SJCRH30 (cell line): Measurements from ENCODE around the gene CHIA. TPM values are rescaled to one million over a fixed set of nuclear protein-coding genes. Genes with fewer than 3 reads are reported as not detected.

Experiments
- DNase-seq, 2 experiments: peaks; one replicate each; pipeline ENCODE4 v3.0.0-alpha.2; 2015 to 2020
- H3K27ac ChIP-seq: fragments of 250-450 bp; sonication (Bioruptor Pico); 2 replicates; pipeline ENCODE4 v1.5.1; 2020; ENCODE audit warnings: mild to moderate bottlenecking, moderate library complexity
- H3K27me3 ChIP-seq: fragments of 250-450 bp; sonication (Bioruptor Pico); 2 replicates; pipeline ENCODE4 v1.5.1; 2020; ENCODE audit warnings: mild to moderate bottlenecking, moderate library complexity
- H3K36me3 ChIP-seq: fragments of 250-450 bp; sonication (Bioruptor Pico); 2 replicates; pipeline ENCODE4 v1.5.1; 2020; ENCODE audit warnings: mild to moderate bottlenecking, moderate library complexity
- H3K4me1 ChIP-seq: fragments of 250-450 bp; sonication (Bioruptor Pico); 2 replicates; pipeline ENCODE4 v1.5.1; 2020; ENCODE audit warnings: mild to moderate bottlenecking, moderate library complexity
- H3K4me3 ChIP-seq: fragments of 250-450 bp; sonication (Bioruptor Pico); 2 replicates; pipeline ENCODE4 v1.5.1; 2020; ENCODE audit warnings: mild to moderate bottlenecking, moderate library complexity
- H3K9me3 ChIP-seq: fragments of 250-450 bp; sonication (Bioruptor Pico); replicated peaks from 2 replicates; pipeline ENCODE4 v1.5.1; 2020; ENCODE audit warnings: mild to moderate bottlenecking, moderate library complexity
- total RNA-seq: library from RNA; depleted of rRNA; stranded (reverse); fragments of >200 nt; shearing (Covaris generic); gene quantifications from 2 replicates; pipeline ENCODE4 v1.2.3, GENCODE V29; 2014

CHIA gene
- total RNA-seq, 1 experiment from 2014 or later, result not detected

- 0 out of 2 replicates have a peak, but pooled peaks cover 3% of the 10 kb centered on the region for H3K9me3 ChIP-seq
- H3K4me3 ChIP-seq, result no peak overlapping the region
- DNase-seq, result no peak
- H3K36me3 ChIP-seq, result no peaks in the 10 kb centered on the region
- H3K27ac ChIP-seq, result no peak overlapping the region
- no peaks in the 10 kb centered on the region for H3K4me1 ChIP-seq
- H3K27me3 ChIP-seq, result no peaks in the 10 kb centered on the region
Observed at GRCh38 chr1:111274653-111275052, 16.0 kb upstream of the CHIA start.

GRCh38 chr1:111275079-111275478, 15.6 kb upstream of the CHIA start:
- H3K4me1 ChIP-seq, result no peaks in the 10 kb centered on the region
- H3K27ac ChIP-seq, result no peak overlapping the region
- no peak overlapping the region for H3K4me3 ChIP-seq
- 0 out of 2 replicates have a peak, but pooled peaks cover 3% of the 10 kb centered on the region for H3K9me3 ChIP-seq
- H3K36me3 ChIP-seq, result no peaks in the 10 kb centered on the region
- peak; percentile 21 to 37 for DNase-seq
- no peaks in the 10 kb centered on the region for H3K27me3 ChIP-seq

GRCh38 chr1:111275780-111276433, 14.7 kb upstream of the CHIA start:
- H3K4me1 ChIP-seq, result no peaks in the 10 kb centered on the region
- 0 out of 2 replicates have a peak, but pooled peaks cover 3% of the 10 kb centered on the region for H3K9me3 ChIP-seq
- no peak overlapping the region for H3K4me3 ChIP-seq
- no peaks in the 10 kb centered on the region for H3K27me3 ChIP-seq
- H3K27ac ChIP-seq, result no peak overlapping the region
- no peak for DNase-seq
- H3K36me3 ChIP-seq, result no peaks in the 10 kb centered on the region

- no peaks in the 10 kb centered on the region for H3K9me3 ChIP-seq
- no peaks in the 10 kb centered on the region for H3K36me3 ChIP-seq
- no peaks in the 10 kb centered on the region for H3K4me1 ChIP-seq
- H3K27ac ChIP-seq, result no peak overlapping the region
- no peak overlapping the region for H3K4me3 ChIP-seq
- DNase-seq, result no peak
- no peaks in the 10 kb centered on the region for H3K27me3 ChIP-seq
Observed at GRCh38 chr1:111279144-111279543, 11.5 kb upstream of the CHIA start.

- Histone ChIP-seq H3K9me3 (no peaks in the 10 kb centered on the region), H3K36me3 (no peaks in the 10 kb centered on the region), H3K4me1 (no peaks in the 10 kb centered on the region), H3K27me3 (no peaks in the 10 kb centered on the region), H3K4me3 (no peak overlapping the region), H3K27ac (no peak overlapping the region)
- DNase-seq, result no peak
Observed at GRCh38 chr1:111280267-111280666, 10.4 kb upstream of the CHIA start.

- Histone ChIP-seq H3K9me3 (no peaks in the 10 kb centered on the region), H3K4me1 (no peaks in the 10 kb centered on the region), H3K27me3 (no peaks in the 10 kb centered on the region), H3K4me3 (no peak overlapping the region), H3K36me3 (no peaks in the 10 kb centered on the region), H3K27ac (no peak overlapping the region)
- DNase-seq, result no peak
Observed at GRCh38 chr1:111281411-111281810, 9.2 kb upstream of the CHIA start.

- Histone ChIP-seq H3K4me3 (no peak overlapping the region), H3K27me3 (no peaks in the 10 kb centered on the region), H3K36me3 (no peaks in the 10 kb centered on the region), H3K27ac (no peak overlapping the region), H3K4me1 (no peaks in the 10 kb centered on the region), H3K9me3 (no peaks in the 10 kb centered on the region)
- DNase-seq, result no peak
Observed at GRCh38 chr1:111283838-111284237, 6.8 kb upstream of the CHIA start.

GRCh38 chr1:111285879-111286278, 4.8 kb upstream of the CHIA start:
- Histone ChIP-seq H3K4me1 (no peaks in the 10 kb centered on the region), H3K36me3 (no peaks in the 10 kb centered on the region), H3K9me3 (no peaks in the 10 kb centered on the region), H3K27ac (no peak overlapping the region), H3K27me3 (no peaks in the 10 kb centered on the region), H3K4me3 (no peak overlapping the region)
- DNase-seq, result no peak

- no peaks in the 10 kb centered on the region for H3K36me3 ChIP-seq
- H3K27ac ChIP-seq, result no peak overlapping the region
- no peak overlapping the region for H3K4me3 ChIP-seq
- H3K9me3 ChIP-seq, result no peaks in the 10 kb centered on the region
- no peaks in the 10 kb centered on the region for H3K4me1 ChIP-seq
- H3K27me3 ChIP-seq, result no peaks in the 10 kb centered on the region
- no peak for DNase-seq
Observed at GRCh38 chr1:111286912-111287311, 3.7 kb upstream of the CHIA start.

GRCh38 chr1:111289371-111289770, 1.3 kb upstream of the CHIA start:
- H3K27ac ChIP-seq, result no peak overlapping the region
- H3K27me3 ChIP-seq, result no peaks in the 10 kb centered on the region
- no peak overlapping the region for H3K4me3 ChIP-seq
- no peaks in the 10 kb centered on the region for H3K36me3 ChIP-seq
- H3K9me3 ChIP-seq, result no peaks in the 10 kb centered on the region
- H3K4me1 ChIP-seq, result no peaks in the 10 kb centered on the region
- no peak for DNase-seq

GRCh38 chr1:111290104-111290503, 547 bp upstream of the CHIA start:
- H3K9me3 ChIP-seq, result no peaks in the 10 kb centered on the region
- H3K36me3 ChIP-seq, result no peaks in the 10 kb centered on the region
- no peak overlapping the region for H3K27ac ChIP-seq
- H3K4me1 ChIP-seq, result no peaks in the 10 kb centered on the region
- peak in 1 of 2 experiments; percentile 1 for DNase-seq
- no peak overlapping the region for H3K4me3 ChIP-seq
- H3K27me3 ChIP-seq, result no peaks in the 10 kb centered on the region

- Histone ChIP-seq H3K9me3 (no peaks in the 10 kb centered on the region), H3K4me3 (no peak overlapping the region), H3K27ac (no peak overlapping the region), H3K36me3 (no peaks in the 10 kb centered on the region), H3K27me3 (peaks cover 4% of the 10 kb centered on the region; the same call in 1 of the 2 replicates), H3K4me1 (no peaks in the 10 kb centered on the region)
- DNase-seq, result no peak
Observed at GRCh38 chr1:111294390-111294789, 3.7 kb downstream of the CHIA start.

GRCh38 chr1:111302374-111302773, 11.7 kb downstream of the CHIA start:
- DNase-seq, result no peak

GRCh38 chr1:111309690-111310089, 19.0 kb downstream of the CHIA start:
- Histone ChIP-seq H3K9me3 (no peaks in the 10 kb centered on the region), H3K27me3 (peaks cover 4% of the 10 kb centered on the region), H3K4me1 (no peaks in the 10 kb centered on the region), H3K36me3 (no peaks in the 10 kb centered on the region), H3K4me3 (no peak overlapping the region), H3K27ac (no peak overlapping the region)
- no peak for DNase-seq

More at GRCh38 chr1:111302374-111302773, 11.7 kb downstream of the CHIA start:
- H3K9me3 ChIP-seq, result no peaks in the 10 kb centered on the region
- no peaks in the 10 kb centered on the region for H3K36me3 ChIP-seq
- H3K4me1 ChIP-seq, result no peaks in the 10 kb centered on the region
- H3K4me3 ChIP-seq, result no peak overlapping the region
- H3K27me3 ChIP-seq, result no peaks in the 10 kb centered on the region
- no peak overlapping the region for H3K27ac ChIP-seq

GRCh38 chr1:111318523-111318922, 27.9 kb downstream of the CHIA start:
- H3K27ac ChIP-seq, result no peak overlapping the region
- no peaks in the 10 kb centered on the region for H3K36me3 ChIP-seq
- no peaks in the 10 kb centered on the region for H3K9me3 ChIP-seq
- no peak for DNase-seq
- H3K4me1 ChIP-seq, result no peaks in the 10 kb centered on the region
- H3K27me3 ChIP-seq, result peaks cover 3% of the 10 kb centered on the region; the same call in 1 of the 2 replicates
- no peak overlapping the region for H3K4me3 ChIP-seq
